AG10803 (cell line): ENCODE measurements around the gene VAT1.

ENCODE experiments used
- DNase-seq: peaks from one replicate; pipeline ENCODE4 v3.0.0; 2010; ENCODE audit warnings: low read depth
- H3K4me3 ChIP-seq: 2 replicates; pipeline ENCODE4 v1.5.1; 2011; ENCODE audit warnings: mild to moderate bottlenecking, low read length, control low read depth
- TF ChIP-seq, protein P1 (sequence below): conservative IDR thresholded peaks from 2 replicates; pipeline ENCODE4 v1.5.1; 2011; ENCODE audit warnings: mild to moderate bottlenecking, low read length, control low read depth, inconsistent platforms

The VAT1 gene

DNA sequence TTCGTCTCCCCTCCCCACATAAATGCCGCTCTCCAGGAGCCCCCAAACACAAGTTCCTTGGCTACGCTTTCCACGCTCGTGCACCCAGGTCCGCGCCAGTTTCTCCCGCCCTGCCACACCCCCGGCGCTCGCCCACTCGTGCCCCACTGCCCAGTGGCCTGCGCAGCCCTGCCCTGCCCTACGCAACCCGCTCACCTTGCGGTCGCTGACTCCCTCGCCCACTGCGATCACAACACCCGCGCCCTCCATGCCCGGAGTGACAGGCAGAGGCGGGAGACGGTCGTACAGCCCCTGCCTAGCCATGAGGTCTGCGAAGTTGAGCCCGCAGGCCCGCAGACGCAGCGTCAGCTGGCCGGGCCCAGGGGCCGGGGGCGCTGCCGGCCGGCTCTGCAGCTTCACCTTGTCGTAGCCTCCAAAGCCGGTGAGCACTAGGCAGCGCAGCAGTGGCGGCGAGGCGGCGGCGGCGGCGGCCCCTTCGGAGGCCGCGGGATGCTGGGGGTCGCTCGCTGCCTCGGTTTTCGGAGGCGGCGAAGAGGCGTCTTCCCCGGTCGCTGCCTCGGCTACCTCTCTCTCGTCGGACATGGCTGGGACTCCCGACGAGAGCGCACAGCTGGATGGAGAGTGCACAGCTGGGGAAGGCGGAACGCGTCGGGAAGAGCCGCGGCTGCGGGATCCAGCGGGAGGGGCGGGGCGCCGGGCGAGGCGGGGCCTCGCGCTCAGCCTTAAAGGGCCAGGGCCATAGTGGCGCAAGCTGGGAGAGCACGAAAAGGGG is at the start of gene VAT1:
TSS of gene VAT1 (minus strand) at position 645 of the 772 bp plus-strand sequence. CDS start at position 582, 63 bp downstream.
- peak; percentile 70 for DNase-seq
- peak within 1 kb of the TSS; percentile 95 for H3K4me3 ChIP-seq
- TF ChIP-seq, protein P1, sequence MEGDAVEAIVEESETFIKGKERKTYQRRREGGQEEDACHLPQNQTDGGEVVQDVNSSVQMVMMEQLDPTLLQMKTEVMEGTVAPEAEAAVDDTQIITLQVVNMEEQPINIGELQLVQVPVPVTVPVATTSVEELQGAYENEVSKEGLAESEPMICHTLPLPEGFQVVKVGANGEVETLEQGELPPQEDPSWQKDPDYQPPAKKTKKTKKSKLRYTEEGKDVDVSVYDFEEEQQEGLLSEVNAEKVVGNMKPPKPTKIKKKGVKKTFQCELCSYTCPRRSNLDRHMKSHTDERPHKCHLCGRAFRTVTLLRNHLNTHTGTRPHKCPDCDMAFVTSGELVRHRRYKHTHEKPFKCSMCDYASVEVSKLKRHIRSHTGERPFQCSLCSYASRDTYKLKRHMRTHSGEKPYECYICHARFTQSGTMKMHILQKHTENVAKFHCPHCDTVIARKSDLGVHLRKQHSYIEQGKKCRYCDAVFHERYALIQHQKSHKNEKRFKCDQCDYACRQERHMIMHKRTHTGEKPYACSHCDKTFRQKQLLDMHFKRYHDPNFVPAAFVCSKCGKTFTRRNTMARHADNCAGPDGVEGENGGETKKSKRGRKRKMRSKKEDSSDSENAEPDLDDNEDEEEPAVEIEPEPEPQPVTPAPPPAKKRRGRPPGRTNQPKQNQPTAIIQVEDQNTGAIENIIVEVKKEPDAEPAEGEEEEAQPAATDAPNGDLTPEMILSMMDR, result no peak

DNA sequence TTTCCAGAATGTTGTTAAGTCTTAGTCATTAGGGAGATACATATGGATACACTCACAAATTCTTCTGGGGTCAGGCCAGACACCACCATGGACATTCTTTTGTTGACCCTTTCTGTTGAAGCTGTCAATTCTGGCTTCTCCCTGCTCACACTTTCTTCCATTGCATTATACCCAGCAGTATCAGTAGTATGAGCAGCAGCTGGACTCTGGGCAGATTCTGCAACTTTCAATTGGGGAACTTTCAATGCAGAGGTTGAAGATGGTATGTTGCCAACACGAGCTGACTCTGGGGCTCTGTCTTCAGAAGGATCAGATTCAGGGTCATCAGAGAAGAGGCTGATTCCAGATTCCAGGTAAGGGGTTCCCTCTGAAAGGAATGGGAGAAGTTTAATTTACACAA is 48.7 kb upstream of the VAT1 start:
- DNase-seq, result no peak
- H3K4me3 ChIP-seq, result no peak overlapping the region
- TF ChIP-seq, protein P1, result no peak

DNA sequence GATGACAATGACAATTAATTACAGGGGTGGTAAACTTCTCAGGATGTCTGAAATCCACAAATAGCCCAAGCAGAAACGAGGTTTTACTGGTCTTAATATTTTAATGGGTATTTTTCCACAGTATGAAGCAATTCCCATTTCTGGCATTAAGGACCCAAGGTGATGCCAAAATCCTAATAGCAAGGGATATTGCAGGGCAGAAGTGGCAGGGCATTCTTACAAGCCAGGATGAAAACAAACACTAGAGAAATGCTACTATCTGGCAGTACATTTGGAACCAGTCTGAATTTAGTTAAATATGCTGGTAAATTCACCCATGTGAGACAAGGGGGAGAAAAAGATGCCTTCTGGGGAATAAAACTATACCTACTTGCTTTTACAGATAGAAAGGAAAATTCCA is 48.1 kb upstream of the VAT1 start:
- TF ChIP-seq, protein P1, result no peak

DNA sequence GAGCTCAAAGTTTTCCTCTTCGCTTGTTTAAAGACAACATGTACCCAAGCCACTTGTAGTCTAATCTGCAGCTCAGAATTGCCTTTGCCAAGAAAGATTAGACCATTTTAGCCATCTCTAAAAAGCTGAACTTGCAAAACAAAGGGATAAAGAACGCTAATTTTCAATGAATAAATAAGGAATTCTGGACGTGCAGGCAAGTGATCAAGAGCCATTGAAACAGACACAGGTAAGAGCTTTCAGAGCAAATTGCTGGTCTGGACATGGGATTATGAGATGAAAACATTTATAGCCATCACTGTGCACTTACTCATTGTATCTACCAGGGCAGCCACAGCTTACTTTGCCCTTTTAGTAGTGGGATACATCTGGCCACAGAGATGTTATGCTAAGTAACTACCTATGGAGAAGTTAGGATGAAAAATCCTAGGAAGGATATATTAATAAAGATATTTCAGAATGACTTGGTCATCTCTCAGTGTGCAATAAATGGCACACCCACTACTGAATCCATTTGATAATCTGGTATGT is 47.2 kb upstream of the VAT1 start:
- TF ChIP-seq, protein P1, result no peak
- no peak for DNase-seq
- H3K4me3 ChIP-seq, result no peak overlapping the region

More for the DNA sequence above, 48.1 kb upstream of the VAT1 start:
- DNase-seq, result no peak
- no peak overlapping the region for H3K4me3 ChIP-seq

DNA sequence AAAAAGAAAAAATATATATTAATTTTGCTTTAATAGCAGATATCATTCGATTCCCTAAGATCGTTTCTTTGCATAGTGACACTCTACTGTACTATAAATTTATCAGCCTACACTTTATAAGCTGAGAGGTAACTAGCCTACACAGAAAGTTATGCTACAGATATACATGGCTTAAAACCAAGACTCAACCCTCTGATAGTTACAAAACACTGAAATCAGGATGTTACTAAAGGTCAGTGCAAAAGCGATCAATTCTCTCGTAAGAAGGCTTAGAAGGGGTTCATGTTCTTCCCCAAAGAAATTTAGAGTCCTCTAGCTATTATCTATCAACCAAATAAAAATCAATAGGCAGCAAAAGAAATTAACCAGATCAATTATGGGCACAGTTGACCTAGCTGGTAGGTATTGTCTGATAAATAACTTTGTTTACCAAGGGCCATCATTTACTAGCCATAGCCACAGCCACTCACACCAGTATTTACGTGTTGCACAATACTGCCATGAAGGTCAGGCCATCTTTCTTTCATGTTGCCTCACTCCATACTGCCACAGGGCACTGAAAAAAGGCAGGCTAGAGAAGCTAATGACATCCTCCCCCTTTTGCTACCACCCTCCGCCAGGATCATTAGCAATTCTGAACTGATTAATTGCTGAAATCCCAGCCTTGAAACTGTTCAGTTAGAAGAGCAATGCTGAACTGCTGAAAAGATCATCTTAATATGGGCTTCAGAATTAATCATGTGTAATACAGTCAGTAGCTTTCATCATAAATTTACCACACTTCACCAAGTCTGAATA is 46.6 kb upstream of the VAT1 start:
- TF ChIP-seq, protein P1, result no peak
- DNase-seq, result no peak
- no peak overlapping the region for H3K4me3 ChIP-seq

DNA sequence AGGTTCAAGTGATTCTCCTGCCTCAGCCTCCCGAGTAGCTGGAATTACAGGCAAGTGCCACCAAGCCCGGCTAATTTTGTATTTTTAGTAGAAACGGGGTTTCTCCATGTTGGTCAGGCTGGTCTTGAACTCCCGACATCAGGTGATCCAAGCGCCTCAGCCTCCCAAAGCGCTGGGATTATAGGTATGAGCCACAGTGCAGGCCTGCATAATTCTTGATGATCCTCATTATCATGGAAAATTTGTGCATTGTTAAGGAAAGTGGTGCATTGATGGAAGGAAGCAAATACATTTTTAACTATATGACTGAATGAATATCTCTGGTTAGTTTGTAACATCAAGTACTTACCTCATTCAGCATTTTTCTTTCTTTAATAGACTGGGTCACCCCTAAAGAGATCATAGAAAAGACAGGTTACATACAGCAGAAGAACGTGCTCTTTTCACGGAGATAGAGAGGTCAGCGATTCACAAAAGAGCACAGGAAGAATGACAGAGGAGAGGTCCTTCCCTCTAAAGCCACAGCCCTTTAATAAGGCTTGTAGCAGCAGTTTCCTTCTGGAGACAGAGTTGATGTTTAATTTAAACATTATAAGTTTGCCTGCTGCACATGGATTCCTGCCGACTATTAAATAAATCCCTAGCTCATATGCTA is 40.9 kb upstream of the VAT1 start:
- no peak for DNase-seq
- TF ChIP-seq, protein P1, result no peak
- H3K4me3 ChIP-seq, result no peak overlapping the region
